Stimulated activated CD8-positive, alpha-beta memory T cell treated with anti-CD3 and anti-CD28 coated beads, Interleukin-7, amount 100 ng/mL, for 1 hour (primary cell): ENCODE measurements around the gene FOXP2.
"Not testable (repeated sequence)": the region's sequence is repeated elsewhere in the genome, so short reads cannot be mapped to it uniquely, and the experiment has no call there.

ENCODE experiments used
- DNase-seq, 2 donors: peaks; one replicate each; pipeline ENCODE4 v3.0.0-alpha.2; 2020; ENCODE audit warnings: low read depth in 2 of 2

The FOXP2 gene

DNA sequence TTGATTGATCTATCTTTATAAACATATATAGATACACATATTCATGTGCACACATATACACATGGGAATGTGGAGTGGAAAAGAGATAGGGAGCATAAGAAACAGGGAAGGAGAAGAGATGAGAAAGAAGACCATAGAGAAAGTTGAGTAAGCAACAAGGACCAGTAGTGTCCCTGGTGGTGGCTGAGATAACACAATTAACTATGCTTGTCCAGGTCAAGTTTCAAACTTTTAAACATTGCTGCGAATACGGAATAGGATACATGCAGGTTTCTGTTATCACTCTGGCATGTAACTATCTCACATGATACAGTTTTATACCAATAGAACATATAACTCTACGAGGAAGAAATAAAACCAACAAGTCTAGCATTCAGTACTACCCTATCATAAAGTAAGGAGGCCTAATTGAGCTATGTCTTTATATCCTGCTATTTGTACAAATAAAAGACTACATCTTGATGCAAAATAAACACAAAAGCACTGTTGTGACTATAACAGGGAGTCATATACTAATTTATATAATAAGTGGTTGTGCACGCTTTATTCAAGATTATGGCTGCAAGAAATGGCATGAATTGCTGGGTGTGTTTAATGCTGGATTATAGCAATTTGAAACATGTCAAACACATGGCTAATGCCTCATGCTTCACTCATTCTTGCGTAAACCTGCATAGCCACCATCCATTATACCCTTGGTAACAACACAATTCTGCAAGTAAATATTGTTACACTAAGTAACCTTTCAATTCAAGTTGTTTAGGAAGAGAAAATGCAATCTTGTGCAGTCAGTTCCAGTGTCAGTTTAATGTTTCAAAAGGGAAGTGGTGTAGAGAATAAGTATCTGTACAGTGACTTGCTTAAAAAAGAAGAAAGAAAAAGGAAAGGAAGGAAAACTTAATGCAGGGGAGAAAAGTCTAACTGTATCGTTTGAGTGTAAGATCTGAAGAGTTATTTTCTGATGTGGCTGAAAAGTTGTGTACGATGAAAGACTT is 8.2 kb downstream of the FOXP2 start:
- DNase-seq = no peak

DNA sequence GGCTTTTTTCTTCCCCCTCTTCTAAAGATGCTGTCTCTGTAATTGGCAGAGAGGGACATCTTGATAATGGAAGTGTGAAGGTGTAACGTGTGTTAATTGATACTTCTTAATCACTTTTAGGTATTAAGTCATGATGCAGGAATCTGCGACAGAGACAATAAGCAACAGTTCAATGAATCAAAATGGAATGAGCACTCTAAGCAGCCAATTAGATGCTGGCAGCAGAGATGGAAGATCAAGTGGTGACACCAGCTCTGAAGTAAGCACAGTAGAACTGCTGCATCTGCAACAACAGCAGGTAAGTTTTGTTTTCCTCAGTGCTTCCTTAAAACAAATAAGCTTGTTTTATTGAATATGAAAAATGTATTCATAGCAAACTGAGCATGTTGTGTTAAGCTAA is 11.8 kb downstream of the FOXP2 start:
- DNase-seq = no peak

DNA sequence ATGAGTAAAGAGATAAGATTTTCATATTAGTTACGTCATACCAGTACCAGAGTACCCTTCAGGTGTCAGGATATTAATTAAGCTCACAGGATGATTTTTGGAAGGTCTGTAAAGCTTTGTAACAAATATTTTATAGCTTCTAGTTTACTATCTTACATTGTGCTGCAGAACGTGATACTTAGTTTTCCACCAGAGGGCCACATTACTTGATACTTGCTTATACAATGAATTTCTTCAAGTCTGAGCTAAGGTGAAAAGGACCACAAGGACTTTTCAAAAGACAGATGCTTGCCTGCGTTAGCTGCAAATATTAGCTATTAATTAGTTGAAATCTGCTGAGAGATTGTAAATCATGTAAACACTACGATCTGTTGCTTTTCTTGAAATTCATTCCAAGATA is 12.2 kb downstream of the FOXP2 start:
- DNase-seq = no peak

DNA sequence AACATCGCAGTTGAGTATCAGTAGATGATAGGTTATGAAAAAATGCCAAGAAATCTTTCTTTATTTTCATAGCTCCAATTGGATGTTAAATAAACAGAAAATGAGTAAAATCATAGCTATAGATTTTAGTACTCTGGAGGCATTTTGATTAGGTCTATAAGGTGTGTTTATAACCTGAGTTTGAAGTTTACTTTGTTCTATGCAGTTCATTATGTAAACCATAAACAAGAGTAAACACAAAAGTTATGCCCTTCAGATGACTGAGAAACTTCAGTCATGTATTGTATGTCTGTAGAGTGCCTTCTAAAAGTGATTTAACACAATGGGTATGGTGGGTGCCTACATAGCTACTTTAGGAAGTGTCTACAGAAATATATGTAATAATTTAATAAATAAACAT is 13.6 kb downstream of the FOXP2 start:
- no peak for DNase-seq

DNA sequence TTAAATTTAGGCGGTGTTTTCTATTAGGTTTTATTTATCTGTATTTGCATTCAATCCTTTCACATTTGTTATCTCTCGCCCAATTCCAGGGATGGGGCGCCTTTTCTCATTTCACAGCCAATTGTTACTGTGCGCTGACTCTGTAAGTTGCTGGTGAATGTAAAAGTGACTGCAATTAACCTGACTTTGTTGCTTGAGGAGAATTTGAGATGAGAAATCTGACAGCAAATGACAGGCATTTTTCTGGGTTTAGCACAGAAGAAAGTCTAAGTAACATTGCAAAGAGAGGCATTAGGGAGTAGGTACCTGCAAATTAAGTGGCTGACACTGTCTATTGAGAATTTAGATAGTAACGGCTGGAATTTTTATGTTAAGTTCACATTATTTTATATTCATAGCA is 16.6 kb downstream of the FOXP2 start:
- no peak for DNase-seq

DNA sequence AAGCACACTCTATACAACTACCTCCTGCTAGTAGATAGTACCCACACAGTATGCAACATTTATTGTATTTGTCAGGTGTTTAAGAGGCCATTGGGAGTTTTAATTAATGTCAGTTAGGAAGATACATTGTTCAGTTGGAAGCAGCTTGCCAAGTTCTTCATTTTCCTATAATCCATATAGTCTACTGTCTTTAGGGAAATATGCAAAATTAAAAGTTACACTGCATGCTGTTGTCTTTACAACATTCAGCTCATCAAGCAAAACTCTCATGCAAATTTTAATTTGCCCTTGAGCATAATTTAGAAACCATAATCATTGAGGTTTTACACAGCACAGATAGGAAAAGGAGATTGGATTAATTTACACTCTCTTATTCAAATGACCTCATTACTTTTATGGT is 17.4 kb downstream of the FOXP2 start:
- no peak for DNase-seq

DNA sequence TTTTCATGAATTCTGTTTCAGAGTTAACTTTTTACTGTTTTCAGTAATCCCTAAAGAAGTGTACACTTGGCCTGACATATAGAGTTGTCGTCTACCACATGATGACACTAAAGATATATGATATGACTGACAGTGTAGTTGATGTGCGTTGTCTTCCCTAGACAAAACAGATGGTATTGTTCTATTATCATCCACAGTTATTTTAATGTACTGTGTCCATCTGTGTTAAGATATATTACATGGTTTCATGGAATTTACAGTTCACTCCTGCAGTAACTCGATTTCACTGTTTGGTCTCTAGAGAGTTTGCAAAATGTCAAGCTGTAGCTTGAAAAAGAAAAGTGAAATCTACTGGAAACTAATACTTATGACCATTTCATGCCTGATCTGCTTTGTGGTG is 18.1 kb downstream of the FOXP2 start:
- DNase-seq = no peak

DNA sequence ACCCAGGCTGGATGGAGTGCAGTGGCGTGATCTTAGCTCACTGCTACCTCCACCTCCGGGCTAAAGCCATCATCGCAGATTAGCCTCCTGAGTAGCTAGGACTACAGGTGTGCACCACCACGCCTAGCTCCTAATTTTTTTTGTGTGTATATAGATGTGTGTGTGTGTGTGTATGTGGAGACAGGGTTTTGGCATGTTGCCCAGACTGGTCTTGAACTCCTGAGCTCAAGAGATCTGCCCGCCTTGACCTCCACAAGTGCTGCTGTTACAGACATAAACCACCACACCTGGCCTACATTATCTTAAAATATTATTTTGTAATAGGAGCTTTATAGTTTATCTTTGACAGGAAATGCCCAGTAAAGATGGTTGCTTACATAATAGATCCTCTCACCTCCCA is 25.0 kb downstream of the FOXP2 start:
- no peak for DNase-seq

DNA sequence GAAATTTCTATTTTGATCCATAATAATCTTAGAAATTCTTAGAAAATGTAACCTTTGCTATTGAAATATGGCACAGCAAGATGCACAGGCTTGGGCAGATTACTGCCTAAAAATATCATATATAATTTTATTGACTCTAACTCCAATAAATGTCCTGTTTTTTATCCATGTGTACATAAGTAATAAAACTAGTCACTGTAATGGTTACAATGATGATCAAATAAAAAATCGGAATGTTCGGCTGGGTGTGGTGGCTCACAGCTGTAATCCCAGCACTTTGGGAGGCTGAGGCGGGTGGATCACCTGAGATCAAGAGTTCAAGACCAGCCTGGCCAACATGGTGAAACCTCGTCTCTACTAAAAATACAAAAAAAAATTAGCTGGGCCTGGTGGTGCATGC is 26.3 kb downstream of the FOXP2 start:
- not testable (repeated sequence) for DNase-seq

DNA sequence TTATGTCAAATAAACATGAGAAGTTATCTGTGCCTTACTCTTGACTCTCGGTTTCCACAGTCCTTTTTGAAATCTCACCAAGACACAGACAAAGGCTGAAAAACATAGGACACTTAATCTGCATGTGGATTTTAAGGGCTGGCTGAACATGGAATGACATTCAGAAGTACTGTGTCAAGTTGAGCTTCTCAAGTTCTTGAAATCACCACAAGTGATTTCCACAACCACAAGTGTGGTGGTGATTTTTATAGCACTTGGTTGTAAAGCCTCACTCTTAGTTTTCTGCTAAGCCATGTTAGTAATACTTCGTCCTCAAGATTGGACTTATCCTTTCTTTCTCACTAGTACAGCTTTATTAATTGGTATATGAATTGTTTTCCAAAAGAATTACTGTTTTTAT is 29.6 kb downstream of the FOXP2 start:
- no peak for DNase-seq

DNA sequence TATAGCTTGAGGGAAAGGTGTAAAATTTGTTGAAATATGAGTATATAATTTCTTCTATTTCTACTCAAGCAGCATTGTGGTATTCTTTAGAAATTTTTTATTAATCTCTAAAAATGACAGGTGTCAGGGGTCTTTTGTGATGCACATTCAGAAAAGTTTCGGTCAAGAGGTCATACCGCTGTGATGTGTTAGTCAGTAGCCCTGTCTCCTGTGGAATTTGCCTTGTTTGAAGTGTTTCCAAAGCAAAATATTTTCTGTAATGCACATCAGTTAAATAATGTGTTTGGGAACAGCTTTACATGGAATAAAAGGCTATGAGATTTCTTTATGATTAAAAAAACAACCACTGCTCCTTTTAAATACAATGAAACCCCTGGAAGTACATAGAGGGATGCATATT is 35.8 kb downstream of the FOXP2 start:
- DNase-seq = no peak

DNA sequence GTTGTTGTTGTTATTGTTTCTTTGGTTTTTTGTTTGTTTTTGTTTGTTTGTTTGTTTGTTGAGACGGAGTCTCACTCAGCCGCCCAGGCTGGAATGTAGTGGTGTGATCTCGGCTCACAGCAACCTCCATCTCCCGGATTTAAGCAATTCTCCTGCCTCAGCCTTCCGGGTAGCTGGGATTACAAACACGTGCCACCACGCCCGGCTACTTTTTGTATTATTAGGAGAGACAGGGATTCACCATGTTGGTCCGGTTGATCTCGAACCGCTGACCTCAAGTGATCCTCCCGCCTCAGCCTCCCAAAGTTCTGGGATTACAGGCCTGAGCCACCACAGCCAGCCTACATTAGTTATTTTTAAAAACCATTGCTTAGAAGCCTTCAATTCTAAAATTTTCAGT is 45.0 kb downstream of the FOXP2 start:
- no peak for DNase-seq

DNA sequence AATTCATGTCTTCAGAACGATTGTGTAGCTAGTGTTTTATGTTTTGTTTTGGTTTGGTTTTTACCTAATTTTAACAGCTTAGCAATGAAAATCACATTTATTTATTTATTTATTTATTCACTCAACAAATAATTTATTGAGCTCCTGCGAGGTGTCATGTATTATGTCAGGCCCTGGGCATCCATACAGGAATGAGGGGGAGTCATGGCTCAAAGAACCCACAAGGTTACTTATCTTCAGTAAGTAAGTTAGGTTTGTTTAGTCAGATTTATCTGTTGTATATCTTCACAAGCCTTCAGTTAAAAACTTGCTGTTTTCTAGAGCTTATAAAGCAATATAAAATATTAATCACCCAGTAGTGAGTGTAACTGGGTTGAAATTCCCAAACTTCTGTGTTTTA is 45.4 kb downstream of the FOXP2 start:
- DNase-seq = no peak

DNA sequence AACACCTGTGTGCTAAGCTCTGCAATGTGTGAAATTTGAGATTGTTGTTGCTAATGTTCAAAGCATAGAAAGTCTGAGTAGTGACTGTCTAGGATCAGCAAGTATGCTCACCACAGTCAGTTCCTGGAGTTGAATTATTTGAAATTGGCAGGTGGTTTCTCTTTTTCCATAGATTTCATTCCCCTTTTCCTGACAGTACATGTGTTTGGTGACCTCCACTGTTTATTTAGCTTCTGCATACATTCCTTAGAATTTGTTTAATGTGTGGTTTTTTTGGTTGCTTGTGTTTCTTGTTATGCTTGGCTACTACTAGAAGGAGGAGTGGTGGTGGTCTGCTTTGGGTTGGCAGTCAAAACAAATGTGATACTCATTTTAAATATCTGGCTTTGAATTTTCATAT is 52.3 kb downstream of the FOXP2 start:
- DNase-seq = no peak

DNA sequence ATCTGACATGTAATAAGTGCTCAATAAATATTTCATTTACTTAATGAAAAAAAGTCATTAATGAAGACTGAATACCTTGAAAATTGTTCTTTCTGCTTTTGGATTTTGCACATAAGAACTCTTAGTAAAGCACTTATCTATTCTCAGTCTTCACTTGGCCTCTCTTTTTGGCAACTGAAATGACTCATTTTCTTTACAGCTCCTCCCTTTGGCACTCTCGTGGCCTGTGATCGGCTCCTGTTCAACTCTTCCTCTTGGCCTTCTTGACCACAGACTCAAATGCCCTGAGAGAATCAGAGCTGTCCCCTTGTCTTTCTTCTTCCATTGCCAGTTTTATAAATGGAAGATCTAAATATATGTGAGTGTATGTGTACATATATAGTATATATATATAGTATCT is 54.2 kb downstream of the FOXP2 start:
- DNase-seq = no peak

DNA sequence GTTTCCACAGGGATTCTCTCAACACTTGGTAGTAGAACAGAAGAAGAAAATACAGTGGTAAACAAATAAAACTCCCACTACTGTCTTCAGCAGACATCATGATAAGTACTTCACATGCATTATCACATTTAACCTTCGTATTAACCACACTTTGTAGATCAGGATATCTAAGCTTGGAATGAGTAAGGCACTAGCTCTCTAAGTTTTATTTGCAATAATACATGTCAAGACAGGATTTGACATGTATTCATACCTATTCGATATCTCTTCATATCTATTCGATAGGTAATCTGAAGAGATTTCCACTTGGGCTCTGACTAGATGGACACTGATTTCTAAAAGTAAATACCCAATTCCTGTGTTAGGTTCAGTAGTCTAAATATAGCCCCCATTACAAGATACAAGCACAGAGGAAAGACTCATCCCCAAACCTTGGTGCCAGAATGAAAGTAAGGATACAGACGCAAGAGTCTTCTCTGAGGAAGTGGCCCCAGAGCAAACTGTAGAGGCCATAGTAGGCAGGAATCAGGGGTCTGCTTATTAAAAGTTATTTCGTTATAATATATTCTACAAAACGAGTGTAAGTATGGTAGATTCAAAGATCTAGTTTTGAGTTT is 58.4 kb downstream of the FOXP2 start:
- no peak for DNase-seq

DNA sequence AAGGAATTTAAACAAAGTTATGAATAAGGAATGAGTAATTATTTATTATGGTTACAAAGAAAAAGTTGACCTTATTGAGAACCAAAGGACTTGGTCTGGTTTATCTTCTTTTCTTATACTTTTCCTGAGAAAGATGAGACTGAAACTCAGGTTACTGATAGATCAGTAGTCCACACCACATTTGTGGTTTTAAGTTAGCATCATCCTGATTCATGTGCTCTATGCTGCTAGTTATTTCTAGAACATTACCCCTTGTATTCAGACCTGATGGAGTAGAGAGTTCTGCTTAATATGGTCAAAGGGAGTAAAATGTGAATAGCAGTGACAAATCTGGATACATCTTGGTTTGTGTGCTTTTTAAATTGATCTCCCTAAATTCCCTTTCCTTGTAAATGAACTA is 63.8 kb downstream of the FOXP2 start:
- DNase-seq = no peak

DNA sequence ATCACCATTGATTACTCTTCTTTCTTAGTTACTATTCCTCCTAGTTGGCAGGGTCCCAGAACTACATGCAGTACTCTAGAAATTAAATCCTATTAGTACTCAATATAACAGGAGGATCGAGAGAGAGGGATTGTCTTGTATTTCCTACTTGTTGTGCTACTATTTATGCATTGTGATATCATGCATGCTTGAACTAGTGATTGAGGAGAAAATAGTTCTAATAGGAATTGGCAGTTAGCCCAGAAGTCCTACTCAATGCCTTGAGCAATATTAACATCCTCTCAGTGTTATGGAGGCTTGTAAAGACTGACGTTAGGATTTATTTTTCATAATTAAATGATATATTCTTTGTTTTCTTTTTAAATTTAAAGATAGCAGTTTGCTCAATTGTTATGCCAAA is 67.4 kb downstream of the FOXP2 start:
- DNase-seq = no peak

DNA sequence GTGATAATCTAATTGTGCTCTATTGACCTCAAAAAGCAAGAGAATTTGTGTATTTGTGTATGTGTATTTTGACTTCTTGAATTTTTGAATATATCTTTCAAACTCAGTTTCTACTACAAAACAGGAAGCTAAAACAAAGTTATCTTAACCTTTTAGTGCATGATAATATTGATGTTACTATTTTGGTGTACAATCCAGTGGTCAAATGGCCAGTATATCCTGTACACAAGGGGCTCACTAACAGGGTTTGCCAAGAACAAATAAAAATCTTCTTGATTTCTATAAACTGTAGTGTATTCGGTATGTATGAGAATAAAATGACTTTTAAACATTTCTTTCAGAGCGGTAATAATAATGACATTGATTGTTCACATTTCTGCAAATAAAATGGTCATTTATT is 69.6 kb downstream of the FOXP2 start:
- no peak for DNase-seq

DNA sequence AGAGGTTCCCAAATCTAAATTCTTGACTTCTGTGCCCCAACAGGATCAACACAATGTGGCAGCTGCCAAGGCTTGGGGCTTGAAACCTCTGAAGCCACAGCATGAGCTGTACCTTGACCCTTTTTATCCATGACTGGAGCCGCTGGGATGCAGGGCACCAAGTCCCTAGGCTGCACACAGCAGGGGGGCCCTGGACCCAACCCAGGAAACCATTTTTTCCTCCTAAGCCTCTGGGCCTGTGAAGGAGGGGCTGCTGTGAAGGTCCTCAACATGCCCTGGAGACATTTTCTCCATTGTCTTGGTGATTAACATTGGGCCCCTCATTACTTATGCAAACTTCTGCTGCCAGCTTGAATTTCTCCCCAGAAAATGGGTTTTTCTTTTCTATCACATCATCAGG is 72.6 kb downstream of the FOXP2 start:
- DNase-seq = no peak

DNA sequence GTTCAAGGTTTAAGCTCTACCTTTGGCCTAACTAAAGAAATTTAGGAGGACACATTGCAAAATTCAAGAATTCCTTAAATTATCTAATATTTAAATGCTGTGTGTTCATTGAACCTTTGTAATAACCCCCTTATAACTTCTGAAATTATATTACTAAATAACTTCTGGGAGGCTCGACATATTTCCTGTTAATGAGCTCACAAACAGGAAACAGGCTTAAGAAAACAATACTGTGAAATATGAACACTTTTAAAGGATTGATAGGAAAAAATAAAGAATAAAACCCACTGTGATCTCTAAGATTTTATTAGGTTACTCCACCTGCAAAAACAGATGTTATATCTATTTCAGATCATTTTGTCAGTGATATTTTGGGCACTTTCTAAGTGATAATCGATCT is 74.1 kb downstream of the FOXP2 start:
- no peak for DNase-seq

DNA sequence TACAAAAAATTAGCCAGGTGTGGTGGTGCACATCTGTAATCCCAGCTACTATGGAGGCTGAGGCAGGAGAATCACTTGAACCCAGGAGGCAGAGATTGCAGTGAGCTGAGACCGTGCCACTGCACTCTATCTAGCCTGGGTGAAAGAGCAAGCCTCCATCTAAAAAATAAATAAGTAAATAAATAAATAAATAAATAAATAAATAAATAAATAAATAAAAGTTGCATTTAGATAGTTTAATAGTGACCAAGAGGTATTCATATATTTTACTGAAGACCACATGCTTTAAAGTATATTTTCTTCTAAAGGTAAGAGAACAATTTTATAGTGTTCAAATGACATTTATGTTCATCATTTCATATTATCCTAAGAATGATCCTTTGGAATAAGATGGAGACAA is 82.9 kb downstream of the FOXP2 start:
- DNase-seq = not testable (repeated sequence)

DNA sequence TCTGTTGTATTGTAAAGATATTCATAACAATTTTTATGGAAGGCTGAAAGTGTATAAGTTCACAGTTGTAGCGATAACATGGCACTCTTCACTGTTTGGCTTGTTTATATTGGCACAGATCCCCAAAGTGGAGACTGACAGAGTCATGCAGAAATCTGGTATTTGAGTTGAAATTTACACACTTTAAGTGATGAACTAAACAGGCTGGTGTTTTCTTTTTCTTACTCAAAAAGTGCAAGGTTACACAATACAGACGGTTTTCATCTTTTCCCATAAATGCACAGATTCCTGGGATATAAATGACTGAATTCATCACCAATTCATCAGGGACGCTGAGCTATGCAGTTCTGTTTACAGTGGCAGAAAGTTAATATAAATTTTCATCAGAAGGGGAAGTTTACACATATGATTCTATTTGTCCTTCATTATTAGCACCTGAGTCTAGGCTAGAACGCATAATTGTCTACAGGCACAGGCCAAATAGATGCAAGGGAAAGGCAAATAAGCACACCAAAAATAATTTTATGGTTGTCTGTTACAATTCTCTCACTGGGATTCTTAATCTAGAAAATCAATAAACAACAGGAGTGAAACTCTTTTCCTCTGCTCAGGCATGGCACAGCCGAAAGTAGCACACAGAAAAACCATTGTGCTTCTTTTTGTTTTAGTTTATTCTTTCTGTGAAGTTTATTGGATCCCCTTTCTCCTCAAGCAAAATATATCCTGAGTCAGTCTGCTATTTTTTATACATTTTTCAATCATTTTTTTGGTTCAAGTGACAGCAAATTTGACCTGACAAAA is 88.0 kb downstream of the FOXP2 start:
- no peak for DNase-seq
